Cortex of kidney (tissue), 1 donor: ENCODE measurements around the gene AMZ2.
"Not testable (repeated sequence)": the region's sequence is repeated elsewhere in the genome, so short reads cannot be mapped to it uniquely, and the experiment has no call there.

Source experiments
- DNase-seq: peaks from one replicate; lab custom pipeline; 2025; lab: John Stamatoyannopoulos, UW

AMZ2 gene

GRCh38 chr17:68249354-68249765 is 1.5 kb downstream of the AMZ2 start:
- DNase-seq = no peak

- not testable (repeated sequence) for DNase-seq
Measured at GRCh38 chr17:68253426-68253825, 5.6 kb downstream of the AMZ2 start.

- no peak for DNase-seq
Measured at GRCh38 chr17:68255151-68255550, 7.3 kb downstream of the AMZ2 start.

- no peak for DNase-seq
Measured at GRCh38 chr17:68255731-68256538, 8.1 kb downstream of the AMZ2 start.

GRCh38 chr17:68256701-68257100 is 8.9 kb downstream of the AMZ2 start:
- not testable (repeated sequence) for DNase-seq

GRCh38 chr17:68257934-68258333 is 10.1 kb downstream of the AMZ2 start:
- DNase-seq = no peak

GRCh38 chr17:68258890-68259647 is 11.2 kb downstream of the AMZ2 start:
- DNase-seq = peak; percentile 23

GRCh38 chr17:68259648-68259951 is 11.8 kb downstream of the AMZ2 start:
- DNase-seq = not testable (repeated sequence)

- no peak for DNase-seq
Measured at GRCh38 chr17:68260051-68260762, 12.4 kb downstream of the AMZ2 start.

- DNase-seq = not testable (repeated sequence)
Measured at GRCh38 chr17:68262467-68262866, 14.6 kb downstream of the AMZ2 start.

GRCh38 chr17:68263101-68263681 is 15.3 kb downstream of the AMZ2 start:
- not testable (repeated sequence) for DNase-seq

- not testable (repeated sequence) for DNase-seq
Measured at GRCh38 chr17:68265833-68266232, 18.0 kb downstream of the AMZ2 start.

GRCh38 chr17:68273722-68274121 is 25.9 kb downstream of the AMZ2 start:
- DNase-seq = no peak

- DNase-seq = not testable (repeated sequence)
Measured at GRCh38 chr17:68276339-68276738, 28.5 kb downstream of the AMZ2 start.

- DNase-seq = no peak
Measured at GRCh38 chr17:68277807-68278206, 30.0 kb downstream of the AMZ2 start.

- DNase-seq = not testable (repeated sequence)
Measured at GRCh38 chr17:68281965-68282364, 34.1 kb downstream of the AMZ2 start.

- DNase-seq = no peak
Measured at GRCh38 chr17:68288375-68288774, 40.5 kb downstream of the AMZ2 start.

GRCh38 chr17:68288804-68289203 is 41.0 kb downstream of the AMZ2 start:
- no peak for DNase-seq

GRCh38 chr17:68289473-68289872 is 41.6 kb downstream of the AMZ2 start:
- DNase-seq = no peak

- DNase-seq = no peak
Measured at GRCh38 chr17:68289936-68290267, 42.1 kb downstream of the AMZ2 start.

GRCh38 chr17:68290268-68290954 is 42.6 kb downstream of the AMZ2 start:
- DNase-seq = no peak
